Hypothalamus (tissue), 51 donors: ENCODE results near the gene SF3A2.

Experiments
- DNase-seq, 51 donors: peaks; one replicate each; lab custom pipeline; 2025; lab: John Stamatoyannopoulos, UW

Gene SF3A2

GRCh38 chr19:2207008-2207407 lies 29.6 kb upstream of the SF3A2 start:
- no peak for DNase-seq

- peak in 1 of 51 donors; percentile 23 for DNase-seq
Measured at GRCh38 chr19:2207991-2208860, 28.4 kb upstream of the SF3A2 start.

- no peak for DNase-seq
Measured at GRCh38 chr19:2208975-2209374, 27.6 kb upstream of the SF3A2 start.

DNA sequence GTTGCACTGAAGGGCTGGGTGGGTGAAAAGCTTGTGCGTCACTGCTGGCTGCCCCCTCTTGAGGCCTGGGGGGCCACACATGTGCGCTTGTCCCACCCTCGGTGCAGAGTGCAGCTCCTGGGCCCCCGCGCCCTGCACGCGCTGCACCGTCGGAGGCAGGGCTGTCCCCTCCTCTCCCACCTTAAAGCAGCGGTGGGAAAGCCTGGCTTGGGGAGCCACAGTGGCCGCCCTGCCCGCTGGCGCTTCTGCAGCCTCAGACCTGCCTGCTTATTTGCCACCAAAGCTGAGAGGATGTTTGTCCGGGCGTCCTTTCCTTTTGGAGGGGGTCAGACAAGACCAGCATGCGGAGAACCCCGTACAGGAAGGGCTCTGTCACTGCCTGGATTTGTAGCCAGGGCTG lies 27.2 kb upstream of the SF3A2 start:
- DNase-seq = no peak

DNA sequence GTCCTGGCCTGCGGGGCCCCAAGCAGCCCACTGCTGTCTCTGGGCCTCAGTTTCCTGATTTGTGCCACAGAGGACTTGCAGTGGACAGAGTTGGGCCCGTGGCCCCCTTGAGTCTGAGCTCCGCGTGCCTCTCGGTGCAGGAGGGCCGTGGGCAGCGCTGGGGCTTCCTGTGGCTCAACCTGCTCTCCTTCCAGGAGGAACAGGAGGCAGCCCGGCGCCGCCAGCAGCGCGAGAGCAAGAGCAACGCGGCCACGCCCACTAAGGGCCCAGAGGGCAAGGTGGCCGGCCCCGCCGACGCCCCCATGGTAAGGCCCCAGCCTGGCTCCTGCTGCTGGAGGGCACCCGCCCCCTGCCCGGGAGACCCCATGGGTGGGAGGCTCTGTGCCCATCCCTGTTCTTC lies 26.4 kb upstream of the SF3A2 start:
- no peak for DNase-seq

- DNase-seq = no peak
Measured at GRCh38 chr19:2210987-2211740, 25.5 kb upstream of the SF3A2 start.

- no peak for DNase-seq
Measured at GRCh38 chr19:2212861-2213711, 23.5 kb upstream of the SF3A2 start.

GRCh38 chr19:2213799-2214198 lies 22.8 kb upstream of the SF3A2 start:
- peak in 14 of 51 donors; percentile 5 to 55 (median 22) for DNase-seq

- peak in 7 of 51 donors; percentile 5 to 25 (median 20) for DNase-seq
Measured at GRCh38 chr19:2214251-2214650, 22.4 kb upstream of the SF3A2 start.

DNA sequence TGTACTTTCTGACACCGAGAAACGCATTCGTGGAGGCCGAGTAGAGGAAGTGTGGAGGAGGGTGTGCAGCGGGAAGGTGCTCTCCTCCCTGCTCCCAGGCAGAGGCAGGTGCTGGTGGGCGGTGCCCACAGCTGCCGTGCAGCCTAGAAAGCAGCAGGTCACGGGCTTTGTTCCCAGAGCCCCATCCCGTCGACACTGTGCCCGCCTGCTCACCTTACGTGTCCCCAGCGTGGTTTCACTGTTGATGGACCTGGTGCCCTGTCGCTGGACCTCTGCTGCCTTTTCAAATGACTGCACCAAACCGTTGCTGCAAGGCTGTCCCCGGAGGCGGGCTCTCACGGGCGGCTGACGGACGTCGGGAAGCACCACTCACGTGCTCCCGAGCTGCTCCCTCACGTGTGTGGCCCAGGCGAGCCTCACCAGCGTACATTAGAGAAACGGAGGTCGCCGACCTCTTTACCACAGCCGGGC lies 21.3 kb upstream of the SF3A2 start:
- DNase-seq = no peak

DNA sequence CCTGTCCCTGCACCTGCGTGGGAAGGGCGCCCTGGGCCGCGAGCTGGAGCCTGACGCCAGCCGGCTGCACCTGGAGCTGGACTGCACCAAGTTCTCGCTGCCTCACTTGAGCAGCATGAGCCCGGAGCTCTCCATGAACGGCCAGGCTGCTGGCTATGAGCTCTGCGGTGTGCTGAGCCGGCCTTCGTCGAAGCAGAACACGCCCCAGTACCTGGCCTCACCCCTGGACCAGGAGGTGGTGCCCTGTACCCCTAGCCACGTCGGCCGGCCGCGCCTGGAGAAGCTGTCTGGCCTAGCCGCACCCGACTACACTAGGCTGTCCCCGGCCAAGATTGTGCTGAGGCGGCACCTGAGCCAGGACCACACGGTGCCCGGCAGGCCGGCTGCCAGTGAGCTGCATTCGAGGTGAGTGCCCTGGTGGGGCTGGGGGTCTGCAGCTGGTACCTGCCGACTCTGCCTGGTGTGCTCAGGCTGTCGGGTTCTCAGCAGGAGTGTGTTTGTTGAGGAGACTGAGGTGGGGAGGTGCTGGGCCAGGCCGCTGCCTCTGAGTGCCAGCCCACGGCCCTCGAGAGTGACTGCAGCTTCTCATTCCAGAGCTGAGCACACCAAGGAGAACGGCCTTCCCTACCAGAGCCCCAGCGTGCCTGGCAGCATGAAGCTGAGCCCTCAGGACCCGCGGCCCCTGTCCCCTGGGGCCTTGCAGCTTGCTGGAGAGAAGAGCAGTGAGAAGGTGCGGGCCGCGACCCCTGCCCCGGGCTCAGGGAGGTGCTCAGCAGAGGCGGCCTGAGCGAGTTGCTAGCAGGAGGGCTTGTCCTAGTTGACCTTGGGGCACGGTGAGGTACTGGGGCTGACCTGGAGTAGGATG lies 20.0 kb upstream of the SF3A2 start:
- no peak for DNase-seq

GRCh38 chr19:2217591-2217990 lies 19.0 kb upstream of the SF3A2 start:
- DNase-seq = no peak

- no peak for DNase-seq
Measured at GRCh38 chr19:2219726-2220125, 16.9 kb upstream of the SF3A2 start.

DNA sequence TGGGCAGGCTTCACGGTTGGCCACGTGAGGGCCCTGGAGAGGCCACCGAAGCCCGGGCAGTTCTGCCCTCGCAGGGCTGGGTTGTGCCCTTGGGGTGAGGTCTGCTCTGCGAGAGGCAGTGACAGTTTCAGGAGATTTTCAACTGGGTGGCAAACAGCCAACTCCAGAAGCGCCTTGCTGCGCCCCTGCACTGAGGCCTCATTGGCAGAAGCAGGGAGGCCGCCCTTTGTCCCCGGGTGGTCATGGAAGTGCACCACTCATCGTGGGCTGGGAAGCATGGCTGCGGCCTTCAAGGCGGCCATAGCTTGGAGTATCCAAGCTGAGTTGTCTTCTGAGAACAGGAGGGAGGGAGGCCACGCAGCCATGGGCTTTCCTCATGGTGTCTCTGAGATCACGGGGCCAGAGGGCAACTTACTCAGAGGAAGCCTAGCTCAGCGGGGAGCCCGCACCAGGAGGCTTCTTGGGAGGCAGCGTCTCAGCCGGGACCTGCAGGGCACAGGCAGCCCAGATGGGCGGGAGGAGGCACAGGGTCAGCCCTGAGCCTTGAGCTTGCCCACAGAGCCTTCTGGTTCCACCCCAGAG lies 15.3 kb upstream of the SF3A2 start:
- DNase-seq = no peak

DNA sequence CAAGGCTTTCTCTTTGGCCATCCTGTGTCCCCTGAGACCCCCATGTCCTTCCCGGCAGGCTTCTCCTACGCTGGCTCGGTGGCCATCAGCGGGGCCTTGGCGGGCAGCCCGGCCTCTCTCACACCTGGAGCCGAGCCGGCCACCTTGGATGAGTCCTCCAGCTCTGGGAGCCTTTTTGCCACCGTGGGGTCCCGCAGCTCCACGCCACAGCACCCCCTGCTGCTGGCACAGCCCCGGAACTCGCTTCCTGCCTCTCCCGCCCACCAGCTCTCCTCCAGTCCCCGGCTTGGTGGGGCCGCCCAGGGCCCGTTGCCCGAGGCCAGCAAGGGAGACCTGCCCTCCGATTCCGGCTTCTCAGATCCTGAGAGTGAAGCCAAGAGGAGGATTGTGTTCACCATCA lies 14.7 kb upstream of the SF3A2 start:
- DNase-seq = no peak

DNA sequence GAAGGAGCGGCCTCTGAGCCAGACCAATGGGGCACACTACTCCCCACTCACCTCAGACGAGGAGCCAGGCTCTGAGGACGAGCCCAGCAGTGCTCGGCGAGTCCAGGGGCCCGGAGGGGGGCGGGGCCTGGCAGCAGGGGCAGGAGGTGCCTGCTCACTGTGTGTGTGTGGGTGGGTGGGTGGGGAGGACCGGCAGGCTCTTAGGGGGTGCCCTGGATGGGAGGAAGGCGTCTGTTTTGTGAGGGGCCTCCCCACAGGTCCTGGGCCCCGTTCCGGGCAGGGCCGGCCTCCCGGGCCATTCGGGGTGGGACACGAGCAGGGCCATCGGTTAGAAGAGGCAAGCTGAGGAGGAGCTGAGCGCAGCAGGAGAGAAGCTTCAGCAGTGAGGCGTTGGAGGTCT lies 13.2 kb upstream of the SF3A2 start:
- DNase-seq = no peak

GRCh38 chr19:2223959-2224358 lies 12.7 kb upstream of the SF3A2 start:
- no peak for DNase-seq

DNA sequence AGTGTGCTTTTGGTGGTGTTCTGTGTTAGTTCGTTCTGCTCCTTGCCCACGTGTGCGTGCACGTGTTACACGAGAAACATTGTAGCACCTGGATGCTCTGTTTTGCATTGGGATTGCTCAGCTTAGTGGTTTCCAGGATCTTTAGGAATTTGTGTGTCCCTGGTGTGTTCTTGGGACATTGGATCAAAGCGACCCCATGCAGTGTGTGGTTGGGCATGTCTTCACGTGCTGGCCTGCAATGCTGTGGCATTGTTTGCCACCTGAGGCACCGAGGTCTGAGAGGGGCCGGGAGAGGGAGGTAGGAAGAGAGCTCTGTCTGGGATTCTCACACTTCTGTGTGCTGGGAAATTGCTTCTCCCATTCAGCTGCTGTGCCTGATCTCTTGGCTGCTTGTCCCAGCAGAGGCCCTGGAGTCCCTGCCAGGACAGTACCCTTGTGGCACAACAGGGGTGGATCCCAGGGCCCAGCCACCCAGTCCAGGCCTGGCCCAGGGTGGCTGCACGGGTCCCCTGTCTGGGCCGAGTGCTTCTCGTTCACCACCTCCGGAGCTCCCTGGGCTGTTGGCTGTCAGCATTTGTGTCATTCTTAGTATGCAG lies 11.8 kb upstream of the SF3A2 start:
- no peak for DNase-seq

- no peak for DNase-seq
Measured at GRCh38 chr19:2225415-2226050, 11.1 kb upstream of the SF3A2 start.
